K562 (cell line): Measurements from ENCODE around the gene EVL. TPM values are rescaled to one million over a fixed set of nuclear protein-coding genes. Genes with fewer than 3 reads are reported as not detected.

Experiments
- ATF7 ChIP-seq: fragments of 450-650 bp; IDR thresholded peaks from 2 replicates; pipeline ENCODE4 v1.7.1; 2014; ENCODE audit warnings: mild to moderate bottlenecking, moderate library complexity
- CSDE1 ChIP-seq, 2 experiments: fragments of 450-650 bp; IDR thresholded peaks; 2 replicates each; pipeline ENCODE4 v1.6.1; 2016; ENCODE audit warnings: mild to moderate bottlenecking in 1 of 2
- DMBX1 ChIP-seq: fragments of 250-450 bp; sonication (Bioruptor Pico); IDR thresholded peaks from 2 replicates; pipeline ENCODE4 v1.8.0; 2022; ENCODE audit warnings: inconsistent platforms, mild to moderate bottlenecking, moderate library complexity, borderline replicate concordance
- E2F8 ChIP-seq: fragments of 450-650 bp; IDR thresholded peaks from 2 replicates; pipeline ENCODE4 v1.7.1; 2018; ENCODE audit warnings: mild to moderate bottlenecking, low read depth; ENCODE audit not compliant: partially characterized antibody
- ELK1 ChIP-seq: sonication (generic); formaldehyde crosslinking; IDR thresholded peaks from 2 replicates; pipeline ENCODE4 v1.8.1; 2022; ENCODE audit warnings: missing genetic modification reagents
- FOXA3 ChIP-seq, 2 experiments: fragments of 450-650 bp in 1 of 2; sonication (generic) in 1 of 2; formaldehyde crosslinking; IDR thresholded peaks in 1 of 2; conservative IDR thresholded peaks in 1 of 2; 2 replicates each; pipeline versions ENCODE4 v1.4.0 to v1.8.0; 2020 to 2022; ENCODE audit warnings: mild to moderate bottlenecking in 2 of 2, missing genetic modification reagents in 1 of 2
- HDAC3 ChIP-seq: fragments of 450-650 bp; IDR thresholded peaks from 2 replicates; pipeline ENCODE4 v1.6.1; 2018; ENCODE audit warnings: borderline replicate concordance, mild to moderate bottlenecking, moderate library complexity; ENCODE audit not compliant: partially characterized antibody
- NCOA1 ChIP-seq: fragments of 450-650 bp; IDR thresholded peaks from 2 replicates; pipeline ENCODE4 v1.6.1; 2016; ENCODE audit warnings: low read depth
- ZBTB17 ChIP-seq: fragments of 450-650 bp; formaldehyde crosslinking; IDR thresholded peaks from 2 replicates; pipeline ENCODE4 v1.4.0; 2020; ENCODE audit warnings: mild to moderate bottlenecking
- ZNF124 ChIP-seq: sonication (generic); formaldehyde crosslinking; IDR thresholded peaks from 2 replicates; pipeline ENCODE4 v1.8.1; 2022; ENCODE audit warnings: missing genetic modification reagents
- ZNF253 ChIP-seq: fragments of 250-450 bp; sonication (Bioruptor Pico); conservative IDR thresholded peaks from 2 replicates; pipeline ENCODE4 v1.6.1; 2021; ENCODE audit warnings: mild to moderate bottlenecking
- ZNF699 ChIP-seq: fragments of 250-450 bp; sonication (Bioruptor Pico); IDR thresholded peaks from 2 replicates; pipeline ENCODE4 v1.8.0; 2021; ENCODE audit warnings: mild to moderate bottlenecking, moderate library complexity; ENCODE audit not compliant: insufficient replicate concordance
- ZNF75A ChIP-seq: fragments of 450-650 bp; formaldehyde crosslinking; IDR thresholded peaks from 2 replicates; pipeline ENCODE4 v1.4.0; 2020; ENCODE audit warnings: mild to moderate bottlenecking
- polyA plus RNA-seq, 8 experiments: library from polyadenylated mRNA; depleted of rRNA in 4 of 8; stranded (reverse) in 5 of 8; unstranded in 3 of 8; fragments of >200 nt; fragmentation: Nextera tagmentation in 2 of 8; fragmentation: Illumina TruSeq in 1 of 8; extraction: Ambion mirVana in 2 of 8; extraction: Trizol in 1 of 8; gene quantifications; 2 replicates each; pipeline versions ENCODE4 v1.2.1 to v1.2.3, GENCODE V29; 2011 to 2014; ENCODE audit warnings: inconsistent platforms in 1 of 8, missing spikeins in 1 of 8
- total RNA-seq, 7 experiments: library from RNA; depleted of rRNA in 6 of 7; stranded (reverse); fragments of >200 nt in 6 of 7; fragmentation: Illumina TruSeq in 2 of 7; extraction: Trizol in 2 of 7; gene quantifications; 2 replicates each; pipeline versions ENCODE4 v1.2.1 to v1.2.3, GENCODE V29; 2011 to 2021; ENCODE audit warnings: low replicate concordance in 1 of 7
- TF ChIP-seq, protein P1 (sequence below): fragments of 150-350 bp; IDR thresholded peaks from 2 replicates; pipeline ENCODE4 v1.6.1; 2014; ENCODE audit warnings: low read depth, mild to moderate bottlenecking, low read length, borderline replicate concordance
- TF ChIP-seq, protein P2 (sequence below): fragments of 450-650 bp; formaldehyde crosslinking; IDR thresholded peaks from 2 replicates; pipeline ENCODE4 v1.4.0; 2020; ENCODE audit warnings: mild to moderate bottlenecking, moderate library complexity
- TF ChIP-seq, protein P3 (sequence below): sonication (generic); formaldehyde crosslinking; IDR thresholded peaks from 2 replicates; pipeline ENCODE4 v1.8.1; 2023; ENCODE audit warnings: mild to moderate bottlenecking, missing genetic modification reagents

The EVL gene
- total and polyA plus RNA-seq, 9 of the 15 experiments (the other 6 are each of a cell fraction or from before 2014, with no cell fraction given): 2.9 to 43.4 (median 23.9) TPM

DNA sequence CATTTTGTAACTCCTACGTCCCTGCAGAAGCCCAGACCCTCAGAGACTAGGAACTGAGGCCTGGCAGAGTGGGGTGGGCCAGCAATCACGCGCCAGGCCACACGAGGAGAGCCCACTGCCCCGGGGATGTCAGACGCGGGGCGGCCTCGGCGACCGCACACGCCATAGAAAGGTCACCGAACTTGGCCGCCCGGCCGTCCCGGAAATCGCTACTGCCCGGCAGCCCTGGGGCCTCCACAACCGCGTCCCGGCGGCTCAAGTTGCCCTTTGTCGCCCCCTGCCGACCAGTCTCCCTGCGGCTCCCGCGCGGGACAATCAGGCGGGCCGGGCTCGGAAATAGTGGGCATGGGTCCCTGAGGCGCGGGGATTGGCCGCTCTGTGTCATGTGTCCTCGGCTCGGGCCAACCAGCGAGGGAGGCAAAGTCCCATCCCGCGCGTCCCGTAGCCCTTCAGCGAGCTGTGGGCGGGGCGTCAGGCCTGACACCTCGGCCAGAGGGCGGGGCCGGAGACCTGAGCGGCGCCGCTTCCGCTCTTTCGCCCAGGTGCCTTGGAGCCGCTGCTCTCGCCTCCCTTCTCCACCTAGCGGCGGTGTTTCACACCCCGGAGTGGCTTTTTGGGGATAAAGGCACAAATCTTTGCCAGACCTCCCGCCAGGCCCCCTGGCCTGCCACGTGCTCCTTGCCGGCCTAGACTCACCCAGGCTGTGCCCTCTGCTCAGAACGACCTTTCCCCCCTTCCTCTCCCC, 127.6 kb downstream of the EVL start (continued):
- TF ChIP-seq, protein P1, sequence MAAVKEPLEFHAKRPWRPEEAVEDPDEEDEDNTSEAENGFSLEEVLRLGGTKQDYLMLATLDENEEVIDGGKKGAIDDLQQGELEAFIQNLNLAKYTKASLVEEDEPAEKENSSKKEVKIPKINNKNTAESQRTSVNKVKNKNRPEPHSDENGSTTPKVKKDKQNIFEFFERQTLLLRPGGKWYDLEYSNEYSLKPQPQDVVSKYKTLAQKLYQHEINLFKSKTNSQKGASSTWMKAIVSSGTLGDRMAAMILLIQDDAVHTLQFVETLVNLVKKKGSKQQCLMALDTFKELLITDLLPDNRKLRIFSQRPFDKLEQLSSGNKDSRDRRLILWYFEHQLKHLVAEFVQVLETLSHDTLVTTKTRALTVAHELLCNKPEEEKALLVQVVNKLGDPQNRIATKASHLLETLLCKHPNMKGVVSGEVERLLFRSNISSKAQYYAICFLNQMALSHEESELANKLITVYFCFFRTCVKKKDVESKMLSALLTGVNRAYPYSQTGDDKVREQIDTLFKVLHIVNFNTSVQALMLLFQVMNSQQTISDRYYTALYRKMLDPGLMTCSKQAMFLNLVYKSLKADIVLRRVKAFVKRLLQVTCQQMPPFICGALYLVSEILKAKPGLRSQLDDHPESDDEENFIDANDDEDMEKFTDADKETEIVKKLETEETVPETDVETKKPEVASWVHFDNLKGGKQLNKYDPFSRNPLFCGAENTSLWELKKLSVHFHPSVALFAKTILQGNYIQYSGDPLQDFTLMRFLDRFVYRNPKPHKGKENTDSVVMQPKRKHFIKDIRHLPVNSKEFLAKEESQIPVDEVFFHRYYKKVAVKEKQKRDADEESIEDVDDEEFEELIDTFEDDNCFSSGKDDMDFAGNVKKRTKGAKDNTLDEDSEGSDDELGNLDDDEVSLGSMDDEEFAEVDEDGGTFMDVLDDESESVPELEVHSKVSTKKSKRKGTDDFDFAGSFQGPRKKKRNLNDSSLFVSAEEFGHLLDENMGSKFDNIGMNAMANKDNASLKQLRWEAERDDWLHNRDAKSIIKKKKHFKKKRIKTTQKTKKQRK: no peak
- TF ChIP-seq ZNF253 (CRISPR knock-in tag) (no peak), ZNF75A (CRISPR knock-in tag) (no peak), ZNF699 (CRISPR knock-in tag) (no peak), E2F8 (peak; percentile 67), FOXA3 (CRISPR knock-in tag; conservative IDR thresholded peaks at IDR 0.05 in 1 of 2, IDR thresholded peaks at IDR 0.05 in 1 of 2) (no peak), ELK1 (CRISPR knock-in tag) (no peak), ATF7 (peak; percentile 58; the same call in 1 of the 2 replicates), CSDE1 (IDR thresholded peaks at IDR 0.05) (no peak), DMBX1 (CRISPR knock-in tag) (peak; percentile 75), HDAC3 (no peak), ZNF124 (CRISPR knock-in tag) (no peak), ZBTB17 (0 out of 2 replicates have a peak, but pooled peaks have one; percentile 9), NCOA1 (no peak)
- TF ChIP-seq, protein P2, sequence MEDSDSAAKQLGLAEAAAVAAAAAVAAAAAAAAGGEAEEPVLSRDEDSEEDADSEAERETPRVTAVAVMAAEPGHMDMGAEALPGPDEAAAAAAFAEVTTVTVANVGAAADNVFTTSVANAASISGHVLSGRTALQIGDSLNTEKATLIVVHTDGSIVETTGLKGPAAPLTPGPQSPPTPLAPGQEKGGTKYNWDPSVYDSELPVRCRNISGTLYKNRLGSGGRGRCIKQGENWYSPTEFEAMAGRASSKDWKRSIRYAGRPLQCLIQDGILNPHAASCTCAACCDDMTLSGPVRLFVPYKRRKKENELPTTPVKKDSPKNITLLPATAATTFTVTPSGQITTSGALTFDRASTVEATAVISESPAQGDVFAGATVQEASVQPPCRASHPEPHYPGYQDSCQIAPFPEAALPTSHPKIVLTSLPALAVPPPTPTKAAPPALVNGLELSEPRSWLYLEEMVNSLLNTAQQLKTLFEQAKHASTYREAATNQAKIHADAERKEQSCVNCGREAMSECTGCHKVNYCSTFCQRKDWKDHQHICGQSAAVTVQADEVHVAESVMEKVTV: peak; percentile 88
- TF ChIP-seq, protein P3, sequence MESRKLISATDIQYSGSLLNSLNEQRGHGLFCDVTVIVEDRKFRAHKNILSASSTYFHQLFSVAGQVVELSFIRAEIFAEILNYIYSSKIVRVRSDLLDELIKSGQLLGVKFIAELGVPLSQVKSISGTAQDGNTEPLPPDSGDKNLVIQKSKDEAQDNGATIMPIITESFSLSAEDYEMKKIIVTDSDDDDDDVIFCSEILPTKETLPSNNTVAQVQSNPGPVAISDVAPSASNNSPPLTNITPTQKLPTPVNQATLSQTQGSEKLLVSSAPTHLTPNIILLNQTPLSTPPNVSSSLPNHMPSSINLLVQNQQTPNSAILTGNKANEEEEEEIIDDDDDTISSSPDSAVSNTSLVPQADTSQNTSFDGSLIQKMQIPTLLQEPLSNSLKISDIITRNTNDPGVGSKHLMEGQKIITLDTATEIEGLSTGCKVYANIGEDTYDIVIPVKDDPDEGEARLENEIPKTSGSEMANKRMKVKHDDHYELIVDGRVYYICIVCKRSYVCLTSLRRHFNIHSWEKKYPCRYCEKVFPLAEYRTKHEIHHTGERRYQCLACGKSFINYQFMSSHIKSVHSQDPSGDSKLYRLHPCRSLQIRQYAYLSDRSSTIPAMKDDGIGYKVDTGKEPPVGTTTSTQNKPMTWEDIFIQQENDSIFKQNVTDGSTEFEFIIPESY: peak; percentile 51; the same call in 1 of the 2 replicates
